Stimulated activated CD4-positive, alpha-beta T cell treated with anti-CD3 and anti-CD28 coated beads, Interleukin-12 subunit alpha, Interleukin-12 subunit beta, amount 100 ng/mL, for 24 hours (primary cell): ENCODE data around the gene UBALD2.
"Not testable (repeated sequence)": the region's sequence is repeated elsewhere in the genome, so short reads cannot be mapped to it uniquely, and the experiment has no call there.

ENCODE experiments used
- DNase-seq, 2 experiments: peaks; one replicate each; pipeline ENCODE4 v3.0.0-alpha.2; 2020; ENCODE audit warnings: low read depth in 2 of 2

UBALD2 gene

GRCh38 chr17:76244721-76245120 lies 20.4 kb upstream of the UBALD2 start:
- DNase-seq, result not testable (repeated sequence)

DNA sequence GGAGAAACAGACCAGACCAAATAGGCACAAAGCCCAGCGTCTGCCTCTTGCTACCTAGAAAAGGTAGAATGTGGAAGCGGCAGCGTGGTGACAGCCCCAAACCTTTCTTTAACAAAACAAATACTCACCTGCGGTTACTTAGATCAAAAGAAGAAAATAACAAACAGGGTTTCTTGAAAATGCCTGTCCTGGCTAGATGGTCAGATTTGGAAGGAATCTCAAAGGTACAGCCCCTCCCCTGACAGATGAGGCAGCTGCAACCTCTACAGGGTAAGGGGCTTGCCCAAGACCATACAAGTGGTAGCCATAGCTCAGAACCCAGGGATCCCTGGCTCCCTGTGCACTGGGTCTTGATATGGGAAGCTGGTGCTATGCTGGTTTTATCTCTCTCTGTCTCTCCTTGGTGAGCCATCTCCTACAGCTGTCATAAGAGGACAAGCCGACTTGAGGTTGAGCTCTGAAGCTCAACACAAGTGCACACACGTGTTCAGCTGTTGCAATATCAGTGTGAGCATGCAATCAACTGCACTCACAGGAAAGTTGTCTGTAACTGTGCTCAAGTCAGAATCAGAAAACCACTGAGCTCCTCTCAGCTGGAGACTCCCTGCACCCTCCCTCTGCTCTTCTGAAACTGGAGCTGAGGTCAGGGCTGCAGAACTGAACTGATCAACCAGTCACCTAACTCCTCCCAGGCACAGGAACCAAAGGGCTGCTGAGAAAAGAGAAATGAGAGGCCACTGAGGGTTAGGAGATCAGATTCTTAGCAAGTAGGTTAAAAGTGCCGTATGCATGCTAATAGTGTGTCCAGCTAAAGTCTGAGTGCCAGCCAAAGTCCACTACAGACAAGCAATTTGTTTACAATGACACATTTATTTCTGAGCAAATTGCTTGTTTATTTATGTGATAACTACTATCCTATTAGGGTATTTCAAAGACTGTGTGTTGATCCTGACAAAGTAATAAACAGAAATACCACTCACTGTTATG lies 18.8 kb upstream of the UBALD2 start:
- DNase-seq, result no peak

DNA sequence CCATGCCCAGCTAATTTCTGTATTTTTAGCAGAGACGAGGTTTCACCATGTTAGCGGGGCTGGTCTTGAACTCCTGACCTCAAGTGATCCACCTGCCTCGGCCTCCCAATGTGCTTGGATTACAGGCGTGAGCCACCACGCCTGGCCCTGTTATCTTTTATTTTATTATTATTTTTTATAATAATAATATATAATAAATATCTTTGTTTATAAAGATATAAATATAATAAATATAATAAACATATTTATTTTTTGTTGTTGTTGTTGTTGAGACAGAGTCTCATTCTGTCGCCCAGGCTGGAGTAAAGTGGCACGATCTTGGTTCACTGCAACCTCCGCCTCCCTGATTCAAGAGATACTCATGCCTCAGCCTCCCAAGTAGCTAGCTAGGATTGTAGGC lies 17.8 kb upstream of the UBALD2 start:
- no peak for DNase-seq

GRCh38 chr17:76248013-76248782 lies 16.9 kb upstream of the UBALD2 start:
- no peak for DNase-seq

GRCh38 chr17:76250141-76250540 lies 15.0 kb upstream of the UBALD2 start:
- DNase-seq, result no peak

DNA sequence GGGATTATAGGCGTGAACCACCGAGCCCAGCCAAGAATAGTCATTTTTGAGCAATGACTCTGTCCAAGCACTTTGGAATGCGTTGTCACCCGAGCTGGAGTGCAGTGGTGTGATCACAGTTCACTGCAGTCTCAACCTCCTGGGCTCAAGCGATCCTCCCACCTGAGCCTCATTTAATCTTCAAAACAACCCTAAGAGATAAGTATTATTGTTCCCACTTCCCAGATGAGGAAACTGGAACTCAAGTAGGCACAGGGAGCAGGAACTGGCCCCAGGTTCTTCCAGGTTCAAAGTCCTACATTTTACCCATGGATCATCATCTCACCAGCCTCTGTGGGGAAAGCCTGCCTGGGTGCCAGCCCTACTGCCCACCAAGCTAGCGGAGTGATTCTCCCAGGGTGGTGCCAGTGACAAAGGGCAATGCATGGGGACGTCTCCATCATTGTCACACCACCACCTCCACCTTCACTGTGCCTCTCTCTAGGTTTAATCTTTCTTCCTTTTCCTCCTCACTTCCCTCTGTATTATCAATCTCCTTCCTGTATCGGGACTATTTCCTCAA lies 13.6 kb upstream of the UBALD2 start:
- DNase-seq, result no peak

- no peak for DNase-seq
Measured at GRCh38 chr17:76252040-76252954, 12.9 kb upstream of the UBALD2 start.

DNA sequence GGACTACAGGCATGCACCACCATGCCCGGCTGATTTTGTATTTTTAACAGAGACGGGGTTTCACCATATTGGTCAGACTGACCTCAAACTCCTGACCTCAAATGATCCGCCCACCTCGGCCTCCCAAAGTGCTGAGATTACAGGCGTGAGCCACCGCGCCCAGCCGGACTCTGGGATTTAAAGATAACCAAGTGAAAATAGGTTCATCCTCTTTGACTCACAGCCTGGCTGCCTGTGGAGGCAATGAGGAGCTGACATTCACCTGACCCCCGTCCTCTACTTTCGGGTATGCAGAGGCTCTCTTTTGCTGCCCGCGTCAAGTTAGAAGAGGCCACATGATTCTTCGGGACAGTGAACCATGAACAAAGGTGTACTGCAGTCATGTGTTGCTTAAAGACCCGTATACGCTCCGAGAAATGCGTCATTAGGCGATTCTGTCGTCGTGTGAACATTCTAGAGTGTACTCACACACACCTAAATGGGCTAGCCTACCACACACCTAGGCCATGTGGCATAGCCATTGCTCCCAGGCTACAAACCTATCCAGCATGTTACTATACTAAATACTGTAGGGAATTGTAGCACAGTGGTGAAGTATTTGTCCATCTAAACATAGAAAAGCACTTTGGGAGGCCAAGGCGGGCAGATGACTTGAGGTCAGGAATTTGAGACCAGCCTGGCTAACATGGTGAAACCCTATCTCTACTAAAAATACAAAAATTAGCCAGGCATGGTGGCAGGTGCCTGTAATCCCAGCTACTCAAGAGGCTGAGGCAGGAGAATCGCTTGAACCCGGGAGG lies 12.0 kb upstream of the UBALD2 start:
- DNase-seq, result not testable (repeated sequence)

GRCh38 chr17:76253841-76254240 lies 11.3 kb upstream of the UBALD2 start:
- no peak for DNase-seq

DNA sequence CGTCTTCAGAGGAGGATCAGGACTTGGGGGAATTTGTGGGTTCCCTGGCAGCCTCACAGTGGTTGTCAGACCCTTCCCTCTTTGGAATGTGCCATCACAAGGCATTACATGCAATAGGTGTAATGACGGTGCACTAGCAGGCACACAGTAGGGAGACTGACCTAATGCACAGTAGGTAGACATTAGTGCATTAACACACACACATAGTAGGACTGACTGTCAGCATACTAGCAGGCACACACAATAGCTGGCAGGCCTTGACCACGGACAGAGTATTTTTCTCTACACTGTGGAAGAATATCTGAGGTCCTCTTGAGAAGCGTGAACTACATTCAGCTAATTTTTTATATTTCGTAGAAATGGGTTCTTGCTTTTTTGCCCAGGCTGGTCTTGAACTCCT lies 10.9 kb upstream of the UBALD2 start:
- no peak for DNase-seq

- DNase-seq, result no peak
Measured at GRCh38 chr17:76255801-76256429, 9.2 kb upstream of the UBALD2 start.

DNA sequence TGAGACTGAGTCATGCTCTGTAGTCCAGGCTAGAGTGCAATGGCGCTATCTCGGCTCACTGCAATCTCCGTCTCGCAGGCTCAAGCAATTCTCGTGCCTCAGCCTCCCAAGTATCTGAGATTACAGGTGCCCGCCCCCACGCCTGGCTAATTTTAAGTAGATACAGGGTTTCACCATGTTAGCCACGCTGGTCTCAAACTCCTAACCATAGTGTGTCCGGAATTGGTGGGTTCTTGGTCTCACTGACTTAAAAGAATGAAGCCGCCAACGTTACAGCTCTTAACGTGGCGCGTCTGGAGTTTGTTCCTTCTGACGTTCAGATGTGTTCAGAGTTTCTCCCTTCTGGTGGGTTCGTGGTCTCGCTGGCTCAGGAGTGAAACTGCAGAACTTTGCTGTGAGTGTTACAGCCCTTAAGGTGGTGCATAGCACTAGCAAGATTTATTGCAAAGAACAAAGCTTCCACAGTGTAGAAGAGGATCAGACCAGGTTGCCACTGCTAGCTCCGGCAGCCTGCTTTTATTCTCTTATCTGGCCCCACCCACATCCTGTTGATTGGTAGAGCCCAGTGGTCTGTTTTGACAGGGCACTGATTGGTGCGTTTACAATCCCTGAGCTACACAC lies 8.6 kb upstream of the UBALD2 start:
- DNase-seq, result not testable (repeated sequence)

DNA sequence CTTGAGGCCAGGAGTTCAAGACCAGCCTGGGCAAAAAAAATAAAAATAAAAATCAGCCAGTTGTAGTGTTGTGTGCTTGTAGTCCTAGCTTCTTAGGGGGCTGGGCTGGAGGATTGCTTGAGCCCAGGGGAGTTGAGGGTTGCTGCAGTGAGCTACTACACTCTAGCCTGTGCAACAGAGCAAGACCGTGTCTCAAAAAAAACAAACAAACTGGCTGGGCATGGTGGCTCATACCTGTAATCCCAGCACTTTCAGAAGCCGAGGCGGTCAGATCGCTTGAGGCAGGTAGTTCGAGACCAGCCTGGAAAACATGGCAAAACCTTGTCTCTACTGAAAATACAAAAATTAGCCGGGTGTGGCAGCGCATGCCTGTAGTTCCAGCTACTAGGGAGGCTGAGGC lies 4.9 kb upstream of the UBALD2 start:
- DNase-seq, result no peak

GRCh38 chr17:76260669-76261068 lies 4.5 kb upstream of the UBALD2 start:
- no peak for DNase-seq

DNA sequence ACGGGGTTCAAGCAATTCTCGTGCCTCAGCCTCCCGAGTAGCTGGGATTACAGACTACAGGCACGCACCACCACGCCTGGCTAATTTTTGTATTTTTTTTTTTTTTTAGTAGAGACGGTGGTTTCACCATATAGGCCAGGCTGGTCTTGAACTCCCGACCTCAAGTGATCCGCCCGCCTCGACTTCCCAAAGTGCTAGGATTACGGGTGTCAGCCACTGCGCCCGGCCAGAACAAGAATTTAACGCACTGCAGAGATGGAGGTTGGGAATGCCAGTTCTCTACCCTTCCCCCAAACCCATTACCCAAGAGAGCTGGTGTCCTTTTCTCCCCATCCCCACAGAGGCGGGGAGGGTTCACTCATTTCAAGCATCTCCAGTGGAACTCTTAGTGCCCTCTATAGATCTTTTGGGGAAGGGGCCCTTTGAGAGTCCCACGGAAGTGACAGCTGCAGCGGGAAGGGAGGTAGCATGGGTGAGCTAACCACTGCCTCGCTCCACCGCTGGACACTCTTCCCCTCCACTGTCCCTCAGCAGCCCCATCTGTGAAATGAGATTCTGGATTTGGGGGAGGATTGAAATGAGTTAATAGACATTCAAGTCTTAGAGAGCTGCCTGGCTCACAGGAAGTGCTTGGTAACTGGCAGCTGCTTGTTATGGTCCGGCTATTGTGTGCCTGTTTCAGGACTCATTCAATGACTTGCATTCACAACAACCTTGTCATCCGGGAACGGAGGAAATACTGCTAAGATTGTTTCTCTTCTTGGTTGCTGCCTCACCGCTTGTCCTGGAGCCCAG lies 3.5 kb upstream of the UBALD2 start:
- DNase-seq, result no peak

DNA sequence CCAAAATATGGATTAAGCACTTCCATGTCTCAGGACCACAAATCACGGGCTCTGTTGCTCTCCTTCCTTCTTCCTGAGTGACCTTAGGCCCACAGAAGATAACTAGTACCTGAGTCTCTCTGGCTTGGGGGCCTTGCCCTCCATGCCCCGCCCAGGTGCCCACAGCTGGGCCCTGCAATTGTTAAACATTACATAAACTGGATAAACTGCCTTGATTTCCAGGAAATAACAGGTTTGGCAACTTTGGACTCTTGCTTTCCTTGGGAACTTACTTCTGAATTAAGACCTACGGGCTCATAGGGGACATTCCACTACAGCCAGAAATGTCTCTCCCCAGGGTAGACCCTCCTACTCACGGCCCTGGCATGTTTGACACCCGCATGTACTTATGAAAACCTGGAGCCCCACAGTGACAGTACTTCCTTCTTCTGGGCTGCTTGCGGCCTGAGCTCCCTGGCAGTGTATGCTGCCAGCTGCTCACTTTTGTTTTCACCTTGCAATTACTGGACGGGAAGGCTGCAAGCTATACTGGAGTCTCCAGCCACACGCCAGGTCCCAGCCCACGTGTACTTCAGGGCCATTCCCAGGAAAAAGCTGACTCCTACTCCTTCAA lies 2.3 kb upstream of the UBALD2 start:
- no peak for DNase-seq

DNA sequence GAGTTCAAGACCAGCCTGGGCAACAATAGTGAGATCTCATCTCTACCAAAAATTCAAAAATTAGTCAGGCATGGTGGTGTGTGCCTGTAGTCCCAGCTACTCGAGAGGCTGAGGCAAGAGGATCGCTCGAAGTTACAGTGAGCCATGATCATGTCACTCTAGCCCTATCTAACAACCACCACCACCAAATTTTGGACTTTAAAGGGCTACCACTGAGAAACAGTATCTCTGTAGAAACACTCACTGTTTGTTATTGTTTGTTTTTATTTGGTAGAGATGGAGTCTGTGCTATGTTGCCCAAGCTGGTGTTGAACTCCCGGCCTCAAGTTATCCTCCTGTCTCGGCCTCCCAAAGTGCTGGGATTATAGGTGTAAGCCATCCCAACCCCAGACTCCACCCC lies 1.3 kb upstream of the UBALD2 start:
- DNase-seq, result no peak

DNA sequence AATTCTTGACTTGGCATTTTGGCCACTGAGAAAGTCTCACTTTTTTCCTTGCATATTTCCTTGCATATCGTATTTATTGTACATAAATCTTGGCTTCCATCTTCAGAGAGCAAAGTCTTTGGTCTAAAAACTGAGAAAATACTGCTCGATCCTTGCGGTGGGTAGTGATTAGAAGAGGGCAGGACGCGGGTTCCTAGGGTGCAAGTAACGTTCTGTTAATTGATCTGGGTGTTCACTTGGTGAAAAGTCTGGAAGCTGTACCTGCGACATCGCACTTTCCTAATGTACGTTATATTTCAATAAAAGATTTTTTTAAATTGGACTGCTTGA lies 758 bp upstream of the UBALD2 start:
- DNase-seq, result no peak
